G401.6 (cell line): ENCODE measurements around the gene TTC4.

ENCODE experiments used
- FAIRE-seq: peaks from 2 replicates; lab custom pipeline; 2012; peaks lifted over from hg19 to GRCh38; lab: Jason Lieb, UNC

Gene TTC4, protein sequence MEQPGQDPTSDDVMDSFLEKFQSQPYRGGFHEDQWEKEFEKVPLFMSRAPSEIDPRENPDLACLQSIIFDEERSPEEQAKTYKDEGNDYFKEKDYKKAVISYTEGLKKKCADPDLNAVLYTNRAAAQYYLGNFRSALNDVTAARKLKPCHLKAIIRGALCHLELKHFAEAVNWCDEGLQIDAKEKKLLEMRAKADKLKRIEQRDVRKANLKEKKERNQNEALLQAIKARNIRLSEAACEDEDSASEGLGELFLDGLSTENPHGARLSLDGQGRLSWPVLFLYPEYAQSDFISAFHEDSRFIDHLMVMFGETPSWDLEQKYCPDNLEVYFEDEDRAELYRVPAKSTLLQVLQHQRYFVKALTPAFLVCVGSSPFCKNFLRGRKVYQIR

DNA sequence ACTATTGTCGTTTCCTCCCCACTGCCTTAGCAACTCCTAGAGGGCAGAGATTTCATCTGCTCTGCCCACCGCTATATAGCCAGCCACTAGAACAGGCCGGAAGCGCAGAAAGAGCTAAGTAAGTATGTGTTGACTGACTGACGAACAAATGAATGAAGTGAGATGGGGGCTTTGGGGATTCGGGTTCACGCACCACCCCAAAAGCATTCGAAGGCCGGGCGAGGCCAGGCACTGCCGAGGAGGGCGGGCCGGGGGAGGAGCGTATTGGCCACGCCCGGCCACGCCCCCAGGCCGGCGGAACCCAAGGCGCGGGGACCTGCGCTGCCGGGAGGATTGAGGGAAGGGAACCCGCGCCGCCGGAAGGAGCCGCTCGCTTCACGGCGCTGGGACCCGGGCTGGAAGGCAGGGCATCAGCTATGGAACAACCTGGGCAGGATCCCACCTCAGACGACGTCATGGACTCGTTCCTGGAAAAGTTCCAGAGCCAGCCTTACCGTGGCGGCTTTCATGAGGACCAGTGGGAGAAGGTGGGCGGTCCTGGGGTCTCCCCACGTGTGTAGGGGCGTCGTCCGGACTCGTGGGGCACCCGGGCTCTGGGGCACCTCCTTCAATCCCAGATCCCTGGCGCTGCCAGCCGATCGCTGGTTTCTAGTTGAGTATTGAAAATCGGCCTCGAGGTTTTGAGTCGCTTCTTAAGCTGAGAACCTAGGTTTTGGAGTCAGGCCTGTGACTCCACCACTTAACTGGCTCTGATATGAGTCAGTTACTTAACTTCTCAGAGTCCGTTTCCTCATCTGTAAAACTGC is at the start of gene TTC4:
Gene TTC4 (plus strand): TSS at position 369 of the 806 bp plus-strand sequence. CDS start 48 bp downstream, at position 417.
- FAIRE-seq: no peak

DNA sequence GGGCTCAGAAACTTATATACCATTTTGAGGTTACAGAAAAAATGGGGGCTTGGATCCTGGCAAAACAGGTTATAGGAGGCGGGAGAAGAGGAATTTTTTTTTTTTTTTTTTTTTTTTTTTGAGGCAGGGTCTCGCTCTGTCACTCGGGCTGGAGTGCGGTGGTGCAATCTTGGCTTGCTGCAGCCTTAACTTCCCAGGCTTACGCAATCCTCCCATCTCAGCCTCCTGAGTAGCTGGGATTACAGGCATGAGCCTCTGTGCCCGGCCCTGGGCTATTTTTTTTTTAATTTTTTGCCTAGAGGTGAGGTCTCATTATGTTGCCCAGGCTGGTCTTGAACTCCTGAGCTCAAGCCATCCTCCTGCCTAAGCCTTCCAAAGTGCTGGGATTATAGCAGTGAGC is 49.3 kb upstream of the TTC4 start:
- no peak for FAIRE-seq

DNA sequence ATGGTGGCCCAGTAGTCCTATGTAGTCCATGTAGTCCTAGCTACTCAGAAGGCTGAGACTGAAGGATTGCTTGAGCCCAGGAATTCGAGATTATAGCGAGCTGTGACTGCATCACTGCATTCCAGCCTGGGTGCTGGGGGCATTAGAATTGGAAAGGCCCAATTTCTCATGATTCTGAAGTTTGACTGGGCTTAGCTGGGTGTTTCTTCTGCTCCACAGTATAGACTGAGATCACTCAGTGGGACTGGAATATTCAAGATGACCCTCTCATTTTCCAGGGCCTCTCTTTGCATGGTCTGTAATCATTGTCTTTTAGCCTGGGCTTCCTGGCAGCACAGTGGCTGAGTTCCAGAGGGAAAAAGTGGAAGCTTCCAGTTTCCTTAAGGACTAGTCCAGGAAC is 47.9 kb upstream of the TTC4 start:
- FAIRE-seq: no peak

DNA sequence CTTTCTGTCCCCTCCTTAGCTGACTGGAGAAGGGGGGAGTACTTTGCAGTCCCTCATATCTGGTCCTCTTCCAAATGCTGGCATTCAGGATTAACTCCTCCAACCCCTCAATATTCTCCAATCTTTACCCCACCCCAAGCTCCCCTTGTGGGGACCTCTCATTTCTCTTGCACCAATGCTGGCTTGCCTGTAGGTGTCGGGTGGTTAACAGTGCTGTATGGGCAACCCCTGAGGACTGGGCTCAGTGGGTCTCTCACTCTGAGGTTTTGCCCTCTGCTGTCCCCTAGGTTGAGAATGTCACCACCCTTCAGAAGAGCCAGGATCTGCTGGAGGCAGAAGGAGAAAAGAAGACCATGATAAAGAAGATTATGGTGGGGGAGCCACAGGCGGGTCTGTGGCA is 47.1 kb upstream of the TTC4 start:
- FAIRE-seq: no peak

DNA sequence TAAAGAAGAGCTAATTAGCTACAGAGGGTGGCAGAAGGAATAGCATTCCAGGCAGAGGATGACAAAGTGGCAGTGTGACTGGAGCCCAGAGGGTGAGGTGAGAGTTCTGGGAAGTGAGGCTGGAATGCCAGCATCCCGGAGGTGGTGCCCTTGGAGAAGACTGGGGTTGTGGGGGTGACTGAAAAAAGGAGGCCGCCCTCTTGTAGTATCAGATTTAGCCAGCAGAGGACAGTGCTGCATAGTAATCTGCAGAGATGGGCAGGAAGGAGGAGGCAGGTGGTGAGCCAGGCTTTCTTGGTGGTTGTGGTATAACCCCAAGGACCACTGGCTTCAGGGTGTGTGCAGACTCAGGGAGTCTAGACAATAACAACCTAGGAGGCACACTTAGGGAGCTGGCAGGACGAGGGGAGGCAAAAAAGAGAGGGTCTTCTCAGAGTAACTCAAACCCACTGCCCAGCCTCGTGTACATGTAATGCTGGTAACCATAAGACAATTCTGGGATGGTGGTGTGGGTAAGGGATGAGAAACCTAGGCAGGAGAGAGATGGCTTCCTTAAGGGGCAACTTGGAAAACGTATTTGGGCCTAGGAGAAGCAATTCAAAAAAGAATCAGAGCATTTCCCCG is 43.6 kb upstream of the TTC4 start:
- no peak for FAIRE-seq

DNA sequence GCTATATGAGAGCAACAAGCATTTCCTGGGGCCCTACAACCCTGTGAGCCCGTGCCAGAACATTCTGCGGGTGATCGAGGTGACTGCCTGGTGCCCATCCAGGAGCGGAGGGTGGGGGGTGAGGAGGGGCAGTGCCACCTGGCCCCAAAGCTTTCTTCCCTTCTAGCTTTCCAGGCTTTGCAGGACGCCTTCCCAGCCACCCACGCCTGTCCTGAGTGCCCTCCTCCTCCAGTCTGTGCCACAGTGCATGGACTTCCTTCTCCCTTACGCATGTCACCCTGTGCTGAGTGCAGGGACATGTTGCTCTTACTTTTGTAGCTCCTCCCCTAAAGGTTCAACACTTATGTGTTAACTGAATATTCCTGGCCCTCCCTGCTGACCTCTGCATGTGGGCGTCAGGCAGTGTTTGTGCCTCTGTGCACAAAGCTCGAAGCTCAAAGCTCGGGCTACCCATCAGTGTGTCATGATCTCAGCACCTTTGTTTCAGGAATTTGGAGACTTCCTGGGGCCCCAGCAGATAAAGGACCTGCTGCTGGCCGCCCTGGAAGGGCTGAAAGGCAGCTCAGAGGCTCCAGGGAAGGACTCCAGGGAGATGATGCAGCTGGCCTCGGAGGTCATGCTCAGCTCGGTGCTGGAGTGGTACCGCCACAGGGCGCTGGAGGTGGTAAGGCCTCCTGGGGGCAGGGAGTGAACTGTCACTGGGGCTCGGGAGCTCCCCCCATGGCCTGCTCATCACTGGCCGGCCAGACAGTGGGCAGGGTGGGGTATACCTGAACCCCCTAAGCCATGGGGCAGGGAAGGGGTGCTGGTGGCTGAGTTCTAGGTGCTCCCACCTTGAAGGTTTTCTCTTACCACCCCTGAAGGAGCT is 36.7 kb upstream of the TTC4 start:
- no peak for FAIRE-seq

DNA sequence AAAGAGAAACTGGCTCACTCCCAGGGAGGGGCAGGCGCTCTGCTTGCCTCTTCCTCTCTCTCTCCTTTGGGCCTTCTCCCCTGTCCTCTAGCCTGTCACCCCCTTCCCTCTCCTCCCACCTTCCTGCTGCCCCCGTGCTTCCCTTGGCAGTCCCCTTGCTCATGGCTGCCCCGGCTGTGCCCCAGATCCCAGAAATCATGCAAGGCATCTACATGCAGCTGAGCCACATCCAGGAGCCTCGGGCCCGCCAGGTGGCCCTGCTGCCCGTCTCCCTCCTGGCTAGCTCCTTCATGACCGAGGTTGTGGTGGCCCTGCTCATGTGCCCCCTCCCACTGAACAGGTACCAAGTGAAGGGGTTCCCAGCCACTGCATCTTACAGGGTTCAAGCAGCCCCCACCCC is 36.0 kb upstream of the TTC4 start:
- no peak for FAIRE-seq

DNA sequence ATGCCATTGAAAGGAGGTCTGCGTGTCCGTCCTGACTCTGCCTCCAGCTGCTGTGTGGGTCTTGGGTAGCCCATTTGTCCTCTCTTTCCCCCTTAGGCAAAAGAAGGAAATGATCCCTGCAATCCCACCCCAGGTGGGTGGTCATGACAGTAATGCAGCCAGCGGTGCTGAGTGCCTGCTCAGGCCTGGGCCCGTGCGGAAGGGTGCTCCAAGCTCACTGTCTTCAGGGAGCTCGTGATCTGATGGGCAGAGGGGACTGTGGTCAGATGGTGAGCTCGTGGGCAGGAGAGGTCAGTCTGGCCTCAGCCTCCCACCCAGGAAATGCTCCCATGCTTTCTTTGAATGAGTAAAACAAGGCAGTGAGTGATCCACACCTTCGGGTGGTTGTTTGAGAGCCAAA is 35.3 kb upstream of the TTC4 start:
- no peak for FAIRE-seq

DNA sequence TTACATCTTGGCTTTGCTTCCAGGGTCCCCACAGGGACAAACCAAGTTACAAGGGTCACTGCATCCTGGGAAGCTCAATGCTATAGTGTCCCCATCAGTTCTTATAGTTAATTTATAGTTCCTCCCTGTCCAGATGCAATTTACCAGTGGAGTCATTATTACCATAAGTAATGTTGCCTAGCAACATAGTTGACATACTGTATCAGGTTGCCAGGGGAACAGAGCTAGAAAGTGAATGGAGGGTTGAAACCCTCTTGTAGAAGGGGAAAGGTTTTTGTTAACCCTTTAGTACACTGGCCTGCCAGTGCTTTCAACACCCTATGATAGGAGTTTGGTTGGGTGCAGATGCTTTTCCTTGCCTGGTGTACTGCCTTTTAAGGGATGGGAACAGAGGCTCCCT is 34.3 kb upstream of the TTC4 start:
- FAIRE-seq: no peak

DNA sequence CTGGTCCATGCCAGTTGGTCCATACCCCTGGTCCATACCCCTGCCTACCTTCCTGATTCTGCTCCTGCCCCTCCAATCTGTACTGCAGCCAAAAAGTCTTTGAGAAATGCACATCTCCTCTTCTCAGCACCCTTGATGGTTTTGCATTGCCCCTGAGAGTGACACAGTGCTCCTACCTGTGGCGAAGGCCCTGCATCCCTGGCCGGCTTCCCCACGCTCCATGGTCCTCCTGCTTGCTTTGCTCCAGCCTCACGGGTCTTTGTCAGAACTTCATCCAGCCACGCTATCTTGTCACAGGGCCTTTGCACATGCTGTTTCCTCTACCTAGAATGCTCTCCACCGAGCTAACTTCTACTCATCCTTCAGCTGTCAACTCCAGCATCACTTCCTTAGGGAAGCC is 32.2 kb upstream of the TTC4 start:
- no peak for FAIRE-seq

DNA sequence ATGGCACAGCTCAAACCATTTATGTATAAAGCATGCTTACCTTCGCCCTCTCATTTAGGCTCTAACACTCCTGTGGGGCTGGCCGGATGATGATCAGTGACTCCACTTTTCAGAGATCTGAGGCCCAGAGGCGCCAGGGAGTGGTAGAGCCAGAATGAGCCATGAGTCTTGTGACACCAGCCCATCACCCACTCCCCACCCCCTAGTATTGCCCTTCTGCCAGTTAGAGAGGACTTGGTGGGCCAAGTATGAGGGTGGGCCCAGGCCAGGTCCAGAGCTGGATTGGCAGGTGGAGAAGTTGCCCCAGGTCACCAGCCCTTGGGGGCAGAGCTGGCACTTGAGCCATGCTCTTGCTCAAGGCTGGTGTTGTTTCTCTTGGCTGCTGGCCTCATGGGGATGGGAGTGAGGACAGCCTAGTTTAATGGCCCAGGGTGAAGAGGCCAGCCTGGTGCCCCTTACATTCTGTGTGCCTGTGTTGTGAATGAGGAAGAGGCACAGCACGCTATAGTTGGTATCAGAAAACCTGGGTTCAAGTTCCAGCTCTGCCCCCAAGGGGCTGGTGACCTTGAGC is 30.2 kb upstream of the TTC4 start:
- FAIRE-seq: no peak

DNA sequence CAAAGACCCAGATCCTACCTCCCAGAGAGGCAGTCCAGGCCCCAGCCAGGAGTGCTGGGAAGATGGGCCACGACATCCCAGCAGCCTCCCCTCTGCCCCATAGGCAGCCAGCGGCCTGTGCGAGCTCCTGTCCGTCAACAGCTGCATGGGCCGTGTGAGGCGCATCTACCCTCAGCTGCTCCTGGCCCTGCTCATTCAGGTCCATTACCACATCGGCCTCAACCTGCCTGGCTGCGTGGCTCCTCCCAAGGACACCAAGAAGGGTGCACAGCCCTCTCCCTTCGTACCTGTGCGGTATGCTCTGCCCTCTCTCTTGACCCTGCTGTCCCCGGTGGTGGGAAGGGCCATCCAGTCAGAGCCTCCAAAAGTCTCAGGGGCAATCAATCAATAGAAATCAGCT is 29.5 kb upstream of the TTC4 start:
- FAIRE-seq: no peak

DNA sequence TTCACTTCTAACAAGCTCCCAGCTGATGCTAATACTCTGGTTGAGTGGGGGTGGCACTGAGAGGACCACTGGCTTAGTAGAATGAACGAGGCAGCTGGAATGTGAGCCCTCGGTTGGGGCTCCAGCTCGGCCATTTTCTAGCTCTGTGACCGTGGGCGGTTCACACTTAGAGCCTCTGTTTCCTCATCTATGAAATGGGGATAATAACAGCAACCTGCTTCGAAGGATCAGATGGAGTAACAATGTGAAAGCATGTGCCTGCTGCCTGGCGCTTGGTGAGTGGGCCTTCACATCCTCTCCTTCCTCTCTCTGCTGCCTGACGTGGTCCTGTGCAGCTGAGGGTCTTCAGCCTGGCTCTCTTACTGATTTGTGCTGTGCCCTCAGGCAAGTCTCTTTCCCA is 20.9 kb upstream of the TTC4 start:
- no peak for FAIRE-seq

DNA sequence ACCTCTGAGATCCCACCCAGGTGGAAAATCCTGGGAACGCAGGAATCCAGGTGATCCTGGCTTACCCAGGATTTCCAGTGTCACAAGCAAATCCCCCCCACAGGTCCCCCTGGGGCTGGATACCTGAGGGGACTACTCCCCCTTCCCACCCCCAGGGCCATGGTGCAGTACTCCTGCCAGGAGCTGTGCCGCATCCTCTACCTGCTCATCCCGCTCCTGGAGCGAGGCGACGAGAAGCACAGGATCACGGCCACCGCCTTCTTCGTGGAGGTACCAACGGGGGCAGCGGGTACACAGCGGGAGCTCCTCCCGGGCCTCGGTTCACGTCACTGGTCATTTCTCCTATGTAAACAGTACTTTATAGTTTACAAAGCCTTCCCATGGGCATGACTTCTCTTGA is 20.4 kb upstream of the TTC4 start:
- no peak for FAIRE-seq

DNA sequence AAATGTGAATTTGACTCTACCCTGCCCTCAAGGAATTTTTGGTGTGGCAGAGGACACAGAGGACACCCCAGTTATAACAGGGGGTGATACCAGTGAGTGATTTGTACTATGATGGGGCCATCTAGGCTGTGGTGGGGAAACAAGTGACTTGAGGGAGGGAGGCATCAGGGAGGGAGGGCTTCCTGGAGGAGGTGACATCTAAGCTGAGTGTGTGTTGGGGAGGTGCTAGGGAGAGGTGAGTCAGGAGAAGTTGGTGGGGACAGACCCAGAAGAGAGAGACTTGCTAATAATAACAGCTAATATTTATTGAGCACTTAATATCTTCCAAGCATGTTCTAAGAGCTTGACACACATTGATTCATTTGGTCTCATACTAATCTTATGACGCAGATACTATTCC is 19.9 kb upstream of the TTC4 start:
- no peak for FAIRE-seq

DNA sequence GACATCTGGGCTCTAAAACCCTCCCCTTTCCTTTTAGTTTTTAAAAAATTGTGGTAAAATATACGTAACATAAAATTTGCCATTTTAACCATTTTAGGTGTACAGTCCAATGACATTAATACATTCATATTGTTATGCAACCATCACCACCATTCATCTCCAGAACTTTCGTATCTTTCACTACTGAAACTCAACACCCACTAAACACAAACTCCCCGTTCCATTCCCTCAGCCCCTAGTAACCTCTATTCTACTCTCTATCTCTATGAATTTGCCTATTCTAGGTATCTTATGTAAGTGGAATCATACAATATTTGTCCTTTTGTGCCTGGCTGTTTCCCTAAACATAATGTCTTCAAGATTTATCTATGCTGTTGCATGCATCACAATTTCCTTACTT is 19.4 kb upstream of the TTC4 start:
- no peak for FAIRE-seq

DNA sequence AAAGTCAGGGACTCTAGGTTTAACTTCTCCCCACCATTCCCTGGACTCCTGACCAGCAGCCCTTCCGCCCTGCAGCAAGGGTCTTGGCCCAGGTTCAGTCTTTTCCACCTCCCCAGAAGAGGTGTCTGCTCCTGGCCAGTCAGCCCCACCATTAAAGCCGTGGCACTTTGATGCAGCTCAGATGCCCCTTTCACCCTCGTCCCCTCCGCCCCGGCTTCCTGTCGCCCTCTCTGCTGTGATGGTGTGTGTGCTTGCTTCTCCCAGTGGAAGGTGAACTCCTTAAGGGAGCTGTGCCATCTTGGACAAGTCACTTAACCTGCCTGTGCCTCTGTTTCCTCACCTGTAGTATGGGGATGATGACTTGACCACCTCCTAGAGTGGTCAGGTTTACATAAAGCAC is 17.8 kb upstream of the TTC4 start:
- FAIRE-seq: no peak

DNA sequence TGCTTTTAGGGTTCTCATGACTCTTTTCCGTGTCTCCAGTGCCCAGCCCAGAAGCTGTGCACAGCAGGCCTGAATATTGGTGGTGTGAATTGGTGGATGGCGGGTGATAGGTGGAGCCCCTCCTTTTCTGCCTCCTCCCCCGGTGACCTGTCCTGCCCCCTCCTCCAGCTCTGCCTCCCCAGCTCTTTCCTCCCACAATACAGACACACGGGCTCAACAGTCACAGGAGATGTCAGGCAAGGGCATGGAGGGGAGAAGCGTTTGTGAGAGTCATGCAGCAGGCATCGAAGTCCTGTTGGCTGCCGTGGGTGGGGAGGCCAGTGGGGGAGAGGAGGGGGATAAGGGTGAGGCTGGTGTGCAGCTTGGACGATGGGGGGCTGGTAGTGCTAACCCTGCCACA is 17.3 kb upstream of the TTC4 start:
- no peak for FAIRE-seq

DNA sequence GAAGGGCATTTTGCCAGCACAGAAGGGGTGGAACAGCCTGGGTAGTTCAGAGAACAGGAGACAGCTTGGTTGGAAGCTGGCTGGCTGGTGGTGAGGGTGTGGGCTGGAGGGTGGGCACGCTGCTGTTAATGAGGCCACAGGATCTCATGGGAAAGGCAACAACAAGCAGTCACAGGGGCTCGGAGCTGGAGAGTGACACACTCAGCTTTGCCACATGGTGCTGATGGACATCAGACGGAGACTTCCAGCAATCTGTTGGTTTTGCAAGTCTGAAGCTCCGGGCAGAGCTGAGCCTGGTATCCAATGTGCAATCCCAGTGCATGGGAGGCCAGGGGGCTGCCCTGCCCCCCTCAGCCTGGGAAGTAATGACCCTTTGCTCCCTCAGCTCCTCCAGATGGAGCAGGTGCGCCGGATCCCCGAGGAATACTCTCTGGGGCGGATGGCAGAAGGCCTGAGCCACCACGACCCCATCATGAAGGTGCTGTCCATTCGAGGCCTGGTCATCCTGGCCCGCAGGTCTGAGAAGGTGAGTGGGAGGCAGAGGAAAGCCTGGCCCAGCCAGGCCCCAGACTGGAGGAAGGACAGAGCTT is 15.6 kb upstream of the TTC4 start:
- FAIRE-seq: no peak

DNA sequence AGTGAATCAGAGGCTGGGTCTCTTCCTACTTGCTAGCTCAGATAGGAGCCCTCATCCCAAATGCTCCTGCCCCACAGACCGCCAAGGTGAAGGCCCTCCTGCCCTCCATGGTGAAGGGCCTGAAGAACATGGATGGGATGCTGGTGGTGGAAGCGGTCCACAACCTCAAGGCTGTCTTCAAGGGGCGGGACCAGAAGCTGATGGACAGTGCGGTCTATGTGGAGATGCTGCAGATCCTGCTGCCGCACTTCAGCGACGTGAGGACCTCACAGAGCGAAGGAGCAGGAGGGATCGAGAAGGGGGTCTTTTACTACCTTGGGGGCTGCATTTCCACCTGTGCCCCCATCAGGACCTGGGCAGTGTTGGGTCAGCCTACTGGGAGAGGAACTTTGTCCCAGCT is 14.6 kb upstream of the TTC4 start:
- no peak for FAIRE-seq

DNA sequence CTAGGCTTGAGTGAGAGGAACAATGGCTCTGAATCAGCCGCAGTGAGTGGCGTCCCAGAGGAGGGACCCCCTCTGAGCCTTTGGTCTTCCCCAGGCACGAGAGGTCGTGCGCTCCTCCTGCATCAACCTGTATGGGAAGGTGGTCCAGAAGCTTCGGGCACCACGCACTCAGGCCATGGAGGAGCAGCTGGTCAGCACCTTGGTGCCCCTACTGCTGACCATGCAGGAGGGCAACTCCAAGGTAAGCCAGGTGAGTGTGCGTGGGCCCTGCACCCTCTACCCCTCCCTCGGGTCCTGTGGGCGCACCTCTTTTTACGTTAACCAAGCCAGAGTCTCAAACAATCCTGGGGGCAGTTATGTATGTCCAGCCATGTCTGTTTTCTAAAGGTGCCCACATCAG is 13.7 kb upstream of the TTC4 start:
- no peak for FAIRE-seq

DNA sequence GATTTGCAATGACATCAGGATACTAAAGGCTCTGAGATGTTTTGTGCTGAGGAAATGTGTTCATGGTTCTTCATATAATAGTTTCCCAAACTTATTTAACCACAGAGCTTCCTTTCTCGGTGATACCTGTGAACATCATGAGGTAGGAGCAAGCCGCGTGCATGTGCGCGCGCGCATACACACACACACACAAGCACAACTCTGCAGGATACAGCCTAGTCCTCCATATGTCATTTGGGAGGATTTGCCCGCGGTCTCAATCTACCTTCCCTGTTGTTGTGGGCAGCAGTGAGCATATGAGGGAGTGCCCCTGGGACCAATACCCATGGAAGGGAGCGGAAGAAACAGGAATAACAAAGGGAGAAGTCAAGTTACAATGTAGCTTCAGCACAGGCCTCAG is 12.2 kb upstream of the TTC4 start:
- no peak for FAIRE-seq
